ENCODE measurements around the gene DECR2. TPM values are rescaled to one million over a fixed set of nuclear protein-coding genes. Genes with fewer than 3 reads are reported as not detected.

Gene DECR2
- total and polyA plus RNA-seq, 2 of the 13 experiments (the other 11 are each of a cell fraction or from before 2014, with no cell fraction given): 36.3 to 44.6 TPM

GRCh38 chr16:370443-370842 lies 31.2 kb upstream of the DECR2 start, which contains the start of gene MRPL28 (continued):
- TF ChIP-seq CREBL2 (CRISPR knock-in tag; IDR thresholded peaks at IDR 0.05; ENCODE audit: borderline replicate concordance) (no peak), LRRFIP1 (CRISPR knock-in tag; conservative IDR thresholded peaks at IDR 0.05) (no peak), MAFG (CRISPR knock-in tag; IDR thresholded peaks at IDR 0.05) (no peak), CEBPB (IDR thresholded peaks at IDR 0.05; ENCODE audit: borderline replicate concordance, low read depth, low read length) (no peak), TCF12 (IDR thresholded peaks at IDR 0.05) (no peak), TCF12 (CRISPR knock-in tag; IDR thresholded peaks at IDR 0.05) (no peak), DR1 (CRISPR knock-in tag; IDR thresholded peaks at IDR 0.05) (no peak), ZSCAN9 (CRISPR knock-in tag; IDR thresholded peaks at IDR 0.05; ENCODE audit: borderline replicate concordance) (no peak), HHEX (CRISPR knock-in tag; IDR thresholded peaks at IDR 0.05) (no peak), MBNL3 (CRISPR knock-in tag; conservative IDR thresholded peaks at IDR 0.05) (no peak), ZNF7 (CRISPR knock-in tag; IDR thresholded peaks at IDR 0.05) (no peak), ZNF629 (CRISPR knock-in tag; conservative IDR thresholded peaks at IDR 0.05) (no peak), GATA4 (IDR thresholded peaks at IDR 0.05; ENCODE audit: borderline replicate concordance, low read depth) (no peak), MNT (IDR thresholded peaks at IDR 0.05) (no peak), IKZF5 (CRISPR knock-in tag; IDR thresholded peaks at IDR 0.05) (peak; percentile 22; the same call in 1 of the 2 replicates), ZNF552 (CRISPR knock-in tag; IDR thresholded peaks at IDR 0.05; ENCODE audit: borderline replicate concordance) (no peak), SRSF9 (IDR thresholded peaks at IDR 0.05; ENCODE audit: borderline replicate concordance, insufficient read depth, low read depth, low read length, poor library complexity, severe bottlenecking) (no peak), ZNF766 (CRISPR knock-in tag; IDR thresholded peaks at IDR 0.05; ENCODE audit: borderline replicate concordance) (no peak), ZNF235 (CRISPR knock-in tag; IDR thresholded peaks at IDR 0.05; ENCODE audit: borderline replicate concordance) (no peak), ZNF780A (CRISPR knock-in tag; IDR thresholded peaks at IDR 0.05) (no peak), ZNF264 (CRISPR knock-in tag; IDR thresholded peaks at IDR 0.05) (no peak), ARNT2 (CRISPR knock-in tag; IDR thresholded peaks at IDR 0.05; ENCODE audit: low read depth) (0 out of 2 replicates have a peak, but pooled peaks have one; percentile 42), SMAD3 (CRISPR knock-in tag; IDR thresholded peaks at IDR 0.05) (no peak), TSC22D2 (CRISPR knock-in tag; IDR thresholded peaks at IDR 0.05; ENCODE audit: borderline replicate concordance) (no peak), ZNF329 (CRISPR knock-in tag; IDR thresholded peaks at IDR 0.05; ENCODE audit: low read depth) (no peak), ZNF572 (CRISPR knock-in tag; IDR thresholded peaks at IDR 0.05) (no peak), ETV5 (CRISPR knock-in tag; IDR thresholded peaks at IDR 0.05; ENCODE audit: borderline replicate concordance) (peak; percentile 68), NR2F1 (CRISPR knock-in tag; IDR thresholded peaks at IDR 0.05) (no peak), ZNF841 (CRISPR knock-in tag; IDR thresholded peaks at IDR 0.05; ENCODE audit: borderline replicate concordance) (no peak)

Measured in HepG2 (cell line).